NCI-H2196 treated with DMSO at 0.1 percent for 48 hours (cell line): ENCODE measurements around the gene UPK2.
"Not testable (repeated sequence)": the region's sequence is repeated elsewhere in the genome, so short reads cannot be mapped to it uniquely, and the experiment has no call there.

Source experiments
- DNase-seq: peaks from one replicate; lab custom pipeline; 2025; ENCODE audit not compliant: unreplicated experiment; lab: John Stamatoyannopoulos, UW

UPK2 gene

GRCh38 chr11:118984825-118985224 lies 28.7 kb downstream of the UPK2 start:
- DNase-seq: no peak

- DNase-seq: peak; percentile 5
These were observed 32.2 kb downstream of the UPK2 start for GRCh38 chr11:118988280-118988679.

GRCh38 chr11:118991486-118992038 lies 35.5 kb downstream of the UPK2 start:
- not testable (repeated sequence) for DNase-seq

- peak; percentile 10 for DNase-seq
These were observed 41.0 kb downstream of the UPK2 start for GRCh38 chr11:118996926-118997626.

GRCh38 chr11:118997627-118998387 lies 41.7 kb downstream of the UPK2 start, which contains the start of gene CENATAC:
Gene CENATAC (plus strand): TSS chr11:118998138. CDS start chr11:118998198, 60 bp downstream.
- peak; percentile 91 for DNase-seq

GRCh38 chr11:118998388-118998717 lies 42.3 kb downstream of the UPK2 start:
- no peak for DNase-seq

GRCh38 chr11:118998822-118999221 lies 42.7 kb downstream of the UPK2 start:
- DNase-seq: no peak

- DNase-seq: no peak
These were observed 44.8 kb downstream of the UPK2 start for GRCh38 chr11:119000906-119001305.

- no peak for DNase-seq
These were observed 50.6 kb downstream of the UPK2 start for GRCh38 chr11:119006656-119007055.
